AG10803 (cell line): ENCODE results near the gene ANGEL2.

ENCODE experiments used
- DNase-seq: peaks from one replicate; pipeline ENCODE4 v3.0.0; 2010; ENCODE audit warnings: low read depth
- H3K4me3 ChIP-seq: 2 replicates; pipeline ENCODE4 v1.5.1; 2011; ENCODE audit warnings: mild to moderate bottlenecking, low read length, control low read depth
- CTCF ChIP-seq: conservative IDR thresholded peaks from 2 replicates; pipeline ENCODE4 v1.5.1; 2011; ENCODE audit warnings: mild to moderate bottlenecking, low read length, control low read depth, inconsistent platforms

ANGEL2 gene

GRCh38 chr1:212987702-212988322, 27.9 kb downstream of the ANGEL2 start:
- no peak for TF ChIP-seq CTCF
- peak; percentile 12 for DNase-seq
- no peak overlapping the region for H3K4me3 ChIP-seq

- H3K4me3 ChIP-seq: no peak overlapping the region
- no peak for TF ChIP-seq CTCF
- DNase-seq: no peak
Observed at GRCh38 chr1:212986551-212986950, 29.1 kb downstream of the ANGEL2 start.

DNA sequence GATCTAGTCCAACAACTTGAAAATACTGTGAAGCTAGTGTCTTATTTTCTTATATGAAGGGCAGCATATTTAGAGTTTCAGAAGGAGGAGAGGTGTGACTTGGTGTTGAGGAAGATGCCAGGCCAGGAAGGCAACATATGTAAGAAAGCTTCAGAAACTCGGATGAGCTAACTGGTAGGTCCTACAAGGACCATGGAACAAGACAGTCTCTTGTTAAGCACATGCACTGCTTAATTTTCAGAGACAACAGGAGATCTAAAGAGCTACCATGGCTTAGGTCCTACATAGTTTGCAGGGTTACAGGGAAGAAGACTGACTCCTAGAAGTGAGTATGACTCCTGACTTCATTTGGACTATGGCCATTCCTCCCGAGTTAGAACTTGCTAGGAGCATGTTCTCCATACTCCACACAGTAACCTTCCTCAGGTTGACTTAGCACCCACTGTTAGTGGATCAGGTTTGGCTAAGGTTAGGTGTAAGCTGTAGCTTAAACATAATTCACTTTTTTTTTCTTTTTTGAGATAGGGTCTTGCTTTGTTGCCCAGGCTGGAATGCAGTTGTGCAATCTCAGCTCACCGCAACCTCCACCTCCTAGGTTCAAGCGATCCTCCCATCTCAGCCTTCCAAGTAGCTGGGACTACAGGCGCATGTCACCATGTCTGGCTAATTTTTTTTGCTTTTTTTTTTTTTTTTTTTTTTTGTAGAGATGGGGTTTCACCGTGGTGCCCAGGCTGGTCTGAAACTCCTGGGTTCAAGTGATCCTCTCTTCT, 31.0 kb downstream of the ANGEL2 start:
- no peak overlapping the region for H3K4me3 ChIP-seq
- no peak for DNase-seq
- TF ChIP-seq CTCF: no peak

DNA sequence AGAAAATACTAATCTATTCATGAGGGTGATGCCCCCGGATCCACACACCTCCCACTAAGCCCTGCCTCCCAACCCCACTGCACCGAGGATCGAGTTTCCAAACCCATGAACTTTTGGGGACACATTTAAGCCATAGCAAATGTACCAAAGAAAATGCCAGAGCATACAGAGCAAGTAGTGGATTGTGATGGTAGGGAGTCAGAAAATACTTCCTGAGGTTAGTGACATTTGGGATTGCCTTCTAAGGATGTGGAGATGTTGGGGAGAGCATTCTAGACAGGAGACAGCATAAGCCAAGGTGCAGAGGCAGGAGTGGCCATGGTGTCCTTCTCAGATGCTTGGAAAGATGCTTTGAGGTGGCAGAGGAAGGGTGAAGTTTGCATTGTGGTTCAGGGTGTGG, 32.2 kb downstream of the ANGEL2 start:
- TF ChIP-seq CTCF: no peak
- no peak overlapping the region for H3K4me3 ChIP-seq
- DNase-seq: no peak

DNA sequence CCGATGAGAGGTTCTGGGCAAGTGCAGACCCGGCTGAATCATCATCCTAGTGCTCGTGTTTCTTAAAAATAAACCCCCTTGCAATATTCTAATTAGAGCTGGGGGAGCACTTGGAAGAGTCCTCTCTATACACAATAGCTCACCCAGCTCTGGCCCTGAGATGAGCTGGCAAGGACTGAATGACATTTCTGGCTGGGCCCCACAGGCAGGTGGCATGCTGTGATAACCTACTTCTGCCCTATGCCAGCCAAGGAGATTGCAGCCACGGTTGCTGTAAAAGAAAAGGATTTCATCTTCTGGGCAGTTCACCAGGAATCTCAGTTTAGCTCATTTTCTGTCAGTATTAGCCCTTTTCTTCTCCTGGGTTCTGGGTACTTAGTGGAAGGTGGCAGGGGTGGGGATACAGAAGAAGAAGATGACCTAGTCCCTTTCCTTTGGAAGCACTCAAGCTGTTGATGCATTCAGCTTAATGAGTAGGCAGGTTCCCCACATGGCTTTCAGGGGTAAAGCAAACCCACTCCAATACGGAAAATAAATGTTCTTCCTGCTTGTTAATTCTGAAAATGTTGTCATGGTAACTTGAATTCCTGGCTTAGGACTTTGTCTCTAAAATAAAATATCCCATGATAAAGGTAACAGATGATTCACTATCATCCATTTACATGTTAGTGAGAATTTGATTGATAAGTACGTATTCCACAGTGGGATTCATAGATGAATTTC, 33.1 kb downstream of the ANGEL2 start:
- DNase-seq: no peak
- TF ChIP-seq CTCF: no peak

GRCh38 chr1:212981571-212982328, 33.9 kb downstream of the ANGEL2 start:
- TF ChIP-seq CTCF: no peak
- no peak for DNase-seq
- H3K4me3 ChIP-seq: no peak overlapping the region

More for the DNA sequence above, 33.1 kb downstream of the ANGEL2 start:
- no peak overlapping the region for H3K4me3 ChIP-seq
